ENCODE results near the gene NMUR1.
A peak's percentile ranks its signal among the peaks of the same experiment; 100 is the strongest.

Gene NMUR1

DNA sequence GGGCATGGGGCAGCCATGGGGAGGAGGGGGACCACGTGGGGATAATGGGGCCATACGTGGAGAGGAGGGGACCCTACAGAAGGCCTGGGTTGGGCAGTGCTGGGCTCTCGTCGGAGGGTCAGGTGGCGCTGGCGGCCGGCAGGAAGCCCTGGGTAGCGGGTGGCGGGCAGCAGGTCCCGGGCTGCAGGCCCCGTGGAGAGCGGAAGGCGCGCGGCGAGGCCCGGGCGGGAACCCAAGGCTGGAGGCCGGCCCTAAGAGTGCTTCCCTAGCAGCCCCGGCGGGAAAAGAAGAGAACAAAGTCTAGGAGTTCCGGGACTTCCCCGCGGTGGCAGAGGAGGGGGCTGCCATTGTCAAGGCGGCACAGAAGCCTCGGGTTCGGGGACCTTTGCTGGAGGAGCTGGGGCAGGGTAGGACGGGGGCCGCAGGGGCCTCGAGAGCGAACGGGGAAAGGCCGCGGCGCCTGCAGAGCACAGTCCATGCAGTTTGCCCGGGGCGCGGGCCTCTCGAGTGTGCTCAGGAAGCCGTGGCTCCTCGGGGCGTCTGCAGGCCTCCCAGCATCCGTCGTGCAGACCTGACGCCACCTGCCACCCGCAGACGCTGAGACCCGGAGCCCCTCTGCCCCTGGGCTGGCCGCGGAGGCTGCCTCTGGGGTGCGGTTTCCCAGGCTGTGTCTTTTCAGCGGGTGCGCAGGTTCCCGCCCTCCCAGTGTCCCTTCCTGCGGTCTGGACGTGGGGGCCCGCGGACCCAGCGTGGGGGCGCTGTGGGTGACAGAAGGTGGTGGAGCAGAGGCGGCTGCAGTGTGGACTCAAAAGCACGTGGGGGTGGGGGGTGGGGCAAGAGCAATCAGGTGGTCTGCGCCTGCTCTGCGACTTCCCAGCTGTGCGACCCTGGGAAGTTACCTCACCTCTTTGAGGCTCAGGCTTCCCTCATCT lies 46.6 kb downstream of the NMUR1 start:
- DNase-seq, result no peak

DNA sequence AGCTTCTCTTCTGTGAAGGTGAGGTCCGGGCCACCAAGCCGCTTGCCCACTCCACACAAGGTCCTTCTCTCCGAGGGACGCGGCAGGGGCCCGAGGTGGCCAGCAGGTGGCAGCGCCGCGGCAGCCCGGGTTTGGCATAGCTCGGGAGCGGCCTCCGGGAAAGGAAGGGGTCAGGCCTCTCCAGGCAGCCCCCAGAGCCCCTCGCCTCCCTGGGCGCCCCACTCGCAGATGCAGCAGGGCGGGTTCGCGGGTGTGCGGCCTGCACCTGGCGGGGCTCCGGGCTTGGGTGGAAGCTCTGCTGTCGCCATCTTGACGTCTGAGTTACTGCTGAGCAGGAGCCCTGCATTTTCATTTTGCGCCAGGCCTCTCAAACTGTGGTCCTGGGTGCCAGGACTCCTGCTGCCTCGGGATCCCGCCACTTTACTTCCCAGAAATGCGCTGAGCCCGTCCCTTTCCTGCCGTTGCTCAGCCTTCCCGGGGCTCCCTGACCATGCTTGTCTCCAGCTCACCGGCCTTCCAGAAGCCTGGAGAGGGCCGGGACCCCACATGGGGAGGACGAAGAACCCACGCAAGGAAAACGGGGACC lies 47.3 kb downstream of the NMUR1 start:
- peak; percentile 32 to 84 for DNase-seq

- DNase-seq, result no peak
Measured at GRCh38 chr2:231480781-231481180, 49.5 kb downstream of the NMUR1 start.

- DNase-seq, result no peak
Measured at GRCh38 chr2:231479455-231479854, 50.8 kb downstream of the NMUR1 start.

DNA sequence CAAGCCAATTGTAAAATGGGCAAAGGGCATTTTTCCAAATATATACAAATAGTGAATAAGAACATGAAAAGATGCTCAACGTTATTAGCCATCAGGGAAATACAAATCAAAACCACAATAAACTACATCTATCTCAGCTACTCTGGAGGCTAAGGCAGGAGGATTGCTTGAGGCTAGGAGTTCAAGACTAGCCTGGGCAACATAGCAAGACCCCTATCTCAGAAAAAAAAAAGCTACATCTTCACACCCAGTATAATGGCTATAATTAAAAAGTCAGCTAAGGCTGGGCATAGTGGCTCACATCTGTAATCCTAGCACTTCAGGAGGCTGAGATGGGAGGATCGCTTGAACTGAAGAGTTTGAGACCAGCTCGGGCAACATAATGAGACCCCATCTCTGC lies 53.3 kb downstream of the NMUR1 start:
- DNase-seq, result no peak

GRCh38 chr2:231475965-231476364 lies 54.3 kb downstream of the NMUR1 start:
- no peak for DNase-seq
